ENCODE measurements around the gene NHSL1. TPM values are rescaled to one million over a fixed set of nuclear protein-coding genes. Genes with fewer than 3 reads are reported as not detected.

NHSL1 gene
- total and polyA plus RNA-seq, 9 of the 15 experiments (the other 6 are each of a cell fraction or from before 2014, with no cell fraction given) = 0.09 to 0.20 TPM; not detected in 7

DNA sequence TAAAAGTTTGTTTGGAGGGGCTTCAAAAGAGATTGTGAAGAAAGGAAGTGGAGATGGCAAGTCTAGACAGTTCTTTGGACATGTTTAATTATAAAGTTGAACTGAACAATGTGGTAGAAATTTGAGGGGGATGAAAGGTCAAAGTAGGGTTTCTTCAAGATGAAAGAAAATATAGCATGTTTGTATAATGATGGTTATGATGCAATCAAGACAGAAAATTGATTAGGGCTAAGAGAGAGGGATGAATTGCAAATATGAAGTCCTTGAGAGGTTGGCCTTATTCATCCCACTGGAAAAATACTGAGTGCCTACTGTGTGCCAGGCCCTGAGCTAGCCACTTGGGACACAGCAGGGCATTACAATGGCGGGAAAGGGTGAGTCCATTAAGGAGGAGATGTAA is 37.6 kb downstream of the NHSL1 start (continued):
- TF ChIP-seq, protein P1, sequence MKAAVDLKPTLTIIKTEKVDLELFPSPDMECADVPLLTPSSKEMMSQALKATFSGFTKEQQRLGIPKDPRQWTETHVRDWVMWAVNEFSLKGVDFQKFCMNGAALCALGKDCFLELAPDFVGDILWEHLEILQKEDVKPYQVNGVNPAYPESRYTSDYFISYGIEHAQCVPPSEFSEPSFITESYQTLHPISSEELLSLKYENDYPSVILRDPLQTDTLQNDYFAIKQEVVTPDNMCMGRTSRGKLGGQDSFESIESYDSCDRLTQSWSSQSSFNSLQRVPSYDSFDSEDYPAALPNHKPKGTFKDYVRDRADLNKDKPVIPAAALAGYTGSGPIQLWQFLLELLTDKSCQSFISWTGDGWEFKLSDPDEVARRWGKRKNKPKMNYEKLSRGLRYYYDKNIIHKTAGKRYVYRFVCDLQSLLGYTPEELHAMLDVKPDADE (conservative IDR thresholded peaks at IDR 0.05; ENCODE audit: control insufficient read depth, low read depth, low read length) = no peak
- no peak for TF ChIP-seq ZNF24 (IDR thresholded peaks at IDR 0.05)

DNA sequence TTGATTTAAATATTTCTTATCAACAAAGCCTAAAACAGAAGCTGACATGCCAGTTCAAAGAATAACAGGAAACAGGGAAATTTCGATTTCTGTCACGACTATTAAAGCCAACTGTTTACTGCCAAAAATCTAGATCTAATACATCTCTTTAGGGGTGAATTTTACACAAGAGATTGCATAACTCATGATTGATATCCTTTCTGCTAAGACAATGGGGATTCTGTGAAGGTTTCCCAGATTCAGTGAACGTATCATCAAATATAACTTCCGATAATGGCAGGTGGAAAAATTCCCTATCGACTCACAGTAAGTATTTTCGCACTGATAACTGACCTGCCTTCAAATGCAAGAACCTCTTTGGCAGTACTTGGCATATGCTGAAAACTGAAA is 42.9 kb downstream of the NHSL1 start:
- ChIA-PET CTCF (ENCODE audit: low intra/inter-chr PET ratio) (no interaction called here), POLR2A (interaction anchor here (0.6 kb wide), 1 partner anchor 108 kb away, joined by 3 read pairs; no protein-coding TSS in a partner anchor)
- H3K27ac ChIP-seq (ENCODE audit: extremely low read depth, low read depth, low read length) = no peak overlapping the region
- H2AFZ ChIP-seq (ENCODE audit: low read depth, low read length) = no peak overlapping the region
- DNase-seq (ENCODE audit: extremely low read depth in 1 of 4, low spot score in 3 of 4) (no peak), FAIRE-seq (no peak), ATAC-seq (no peak)
- no peaks in the 10 kb centered on the region for H3K36me3 ChIP-seq (ENCODE audit: control insufficient read depth, insufficient read depth, low read length)
- WGBS (ENCODE audit: insufficient coverage, low coverage, missing lambda C conversion rate) = 3% methylated on average over 6 of the region's 6 CpGs
- no peak overlapping the region for H3K4me3 ChIP-seq
- no peak overlapping the region for H3K4me2 ChIP-seq (ENCODE audit: insufficient read depth, low read length)
- H3K9me3 ChIP-seq (replicated peaks; ENCODE audit: control insufficient read depth, insufficient read depth, low read depth, low read length) = no peaks in the 10 kb centered on the region
- peaks cover 2 to 7% of the 10 kb centered on the region in 2 experiments; a peak in 3 of 5 replicates for H3K27me3 ChIP-seq (ENCODE audit: control insufficient read depth in 2 of 2, insufficient read depth in 2 of 2, low read length in 2 of 2)
- TF ChIP-seq ZKSCAN8 (CRISPR knock-in tag; IDR thresholded peaks at IDR 0.05) (no peak), FOXK1 (CRISPR knock-in tag; IDR thresholded peaks at IDR 0.05; ENCODE audit: borderline replicate concordance) (no peak)
- TF ChIP-seq, protein P2, sequence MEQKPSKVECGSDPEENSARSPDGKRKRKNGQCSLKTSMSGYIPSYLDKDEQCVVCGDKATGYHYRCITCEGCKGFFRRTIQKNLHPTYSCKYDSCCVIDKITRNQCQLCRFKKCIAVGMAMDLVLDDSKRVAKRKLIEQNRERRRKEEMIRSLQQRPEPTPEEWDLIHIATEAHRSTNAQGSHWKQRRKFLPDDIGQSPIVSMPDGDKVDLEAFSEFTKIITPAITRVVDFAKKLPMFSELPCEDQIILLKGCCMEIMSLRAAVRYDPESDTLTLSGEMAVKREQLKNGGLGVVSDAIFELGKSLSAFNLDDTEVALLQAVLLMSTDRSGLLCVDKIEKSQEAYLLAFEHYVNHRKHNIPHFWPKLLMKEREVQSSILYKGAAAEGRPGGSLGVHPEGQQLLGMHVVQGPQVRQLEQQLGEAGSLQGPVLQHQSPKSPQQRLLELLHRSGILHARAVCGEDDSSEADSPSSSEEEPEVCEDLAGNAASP (IDR thresholded peaks at IDR 0.05) = no peak
- BruUV-seq (replicated peaks) = no TSS peak
- in situ Hi-C loops (cut with MboI) (no loop called here), intact Hi-C loops (cut with micrococcal nuclease) (no loop called here)
- no peaks in the 10 kb centered on the region for H3K9me1 ChIP-seq (ENCODE audit: control insufficient read depth, insufficient read depth, low read length)
- H3K79me2 ChIP-seq (ENCODE audit: control insufficient read depth, insufficient read depth, low read length) = no peaks in the 10 kb centered on the region
- no peaks in the 10 kb centered on the region for H4K20me1 ChIP-seq (replicated peaks; ENCODE audit: control insufficient read depth, insufficient read depth, low read length)
- no peak overlapping the region for H3K9ac ChIP-seq (ENCODE audit: insufficient read depth in 1 of 2, low read depth in 2 of 2, low read length in 2 of 2)
- no peaks in the 10 kb centered on the region for H3K4me1 ChIP-seq (replicated peaks in 1 of 2; ENCODE audit: control insufficient read depth in 2 of 2, insufficient read depth in 2 of 2, low read length in 2 of 2)

Data from K562 (cell line).